Measurements from ENCODE around the gene ADAMTS6.
"Not testable (repeated sequence)": the region's sequence is repeated elsewhere in the genome, so short reads cannot be mapped to it uniquely, and the experiment has no call there.

DNA sequence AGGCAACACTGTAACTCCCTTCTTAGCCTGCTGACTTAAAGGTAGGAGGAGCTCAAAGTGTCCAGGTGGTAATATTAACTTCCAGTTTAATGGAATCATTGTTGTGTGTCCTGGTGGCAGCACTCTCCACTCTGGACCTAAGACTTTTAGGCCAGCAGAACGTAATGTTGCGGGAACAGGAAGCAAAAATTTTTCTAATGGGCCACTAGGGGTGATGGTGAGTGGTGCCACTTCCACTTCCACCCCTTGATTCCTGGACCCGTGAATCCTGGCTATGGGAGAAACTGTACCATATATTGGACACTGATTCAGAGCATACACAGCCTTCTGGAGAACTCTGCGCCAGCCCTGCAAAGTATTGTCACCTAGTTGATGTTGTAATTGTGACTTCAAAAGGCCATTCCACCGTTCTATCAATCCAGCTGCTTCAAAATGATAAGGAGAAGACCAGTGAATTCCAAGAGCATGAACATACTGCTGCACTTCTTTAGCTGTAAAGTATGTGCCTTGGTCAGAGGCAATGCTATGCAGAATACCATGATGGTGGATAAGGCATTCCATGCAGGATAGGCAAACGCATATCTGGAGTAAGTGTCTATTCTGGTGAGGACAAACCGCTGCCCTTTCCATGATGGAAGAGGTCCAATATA is 6.4 kb upstream of the ADAMTS6 start:
- TF ChIP-seq, protein P1, sequence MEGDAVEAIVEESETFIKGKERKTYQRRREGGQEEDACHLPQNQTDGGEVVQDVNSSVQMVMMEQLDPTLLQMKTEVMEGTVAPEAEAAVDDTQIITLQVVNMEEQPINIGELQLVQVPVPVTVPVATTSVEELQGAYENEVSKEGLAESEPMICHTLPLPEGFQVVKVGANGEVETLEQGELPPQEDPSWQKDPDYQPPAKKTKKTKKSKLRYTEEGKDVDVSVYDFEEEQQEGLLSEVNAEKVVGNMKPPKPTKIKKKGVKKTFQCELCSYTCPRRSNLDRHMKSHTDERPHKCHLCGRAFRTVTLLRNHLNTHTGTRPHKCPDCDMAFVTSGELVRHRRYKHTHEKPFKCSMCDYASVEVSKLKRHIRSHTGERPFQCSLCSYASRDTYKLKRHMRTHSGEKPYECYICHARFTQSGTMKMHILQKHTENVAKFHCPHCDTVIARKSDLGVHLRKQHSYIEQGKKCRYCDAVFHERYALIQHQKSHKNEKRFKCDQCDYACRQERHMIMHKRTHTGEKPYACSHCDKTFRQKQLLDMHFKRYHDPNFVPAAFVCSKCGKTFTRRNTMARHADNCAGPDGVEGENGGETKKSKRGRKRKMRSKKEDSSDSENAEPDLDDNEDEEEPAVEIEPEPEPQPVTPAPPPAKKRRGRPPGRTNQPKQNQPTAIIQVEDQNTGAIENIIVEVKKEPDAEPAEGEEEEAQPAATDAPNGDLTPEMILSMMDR (IDR thresholded peaks at IDR 0.05; ENCODE audit: borderline replicate concordance, extremely low read depth, low read length, poor library complexity, severe bottlenecking): peak; percentile 19
- TF ChIP-seq EZH2 (IDR thresholded peaks at IDR 0.05; ENCODE audit: borderline replicate concordance, low read depth, low read length, severe bottlenecking): not testable (repeated sequence)
